Tibial artery (tissue), 4 donors: ENCODE results near the gene TBC1D10A.

Experiments used
- DNase-seq, 2 donors: peaks; one replicate each; pipeline ENCODE4 v3.0.0-alpha.2; 2019
- H3K27ac ChIP-seq, 2 donors: fragments of 200-600 bp; sonication (generic) in 1 of 2; 1 replicate in 1 of 2; 2 replicates in 1 of 2; pipeline ENCODE4 v1.5.1; 2018 to 2019; ENCODE audit warnings: mild to moderate bottlenecking in 1 of 2
- H3K27me3 ChIP-seq, 2 donors: fragments of 200-600 bp; sonication (generic) in 1 of 2; one replicate each; pipeline versions ENCODE4 v1.5.1 to v1.6.0; 2016 to 2019
- H3K36me3 ChIP-seq, 3 donors: fragments of 200-600 bp; sonication (generic) in 2 of 3; one replicate each; pipeline ENCODE4 v1.5.1; 2016 to 2019; ENCODE audit warnings: mild to moderate bottlenecking in 2 of 3
- H3K4me1 ChIP-seq, 4 donors: fragments of 200-600 bp; sonication (generic) in 2 of 4; 1 replicate in 3 of 4; 2 replicates in 1 of 4; pipeline ENCODE4 v1.5.1; 2016 to 2019
- H3K4me3 ChIP-seq, 2 donors: fragments of 200-600 bp; sonication (generic) in 1 of 2; 1 replicate in 1 of 2; 2 replicates in 1 of 2; pipeline ENCODE4 v1.5.1; 2018 to 2019; ENCODE audit warnings: mild to moderate bottlenecking in 2 of 2
- H3K9me3 ChIP-seq, 3 donors: fragments of 200-600 bp; sonication (generic) in 1 of 3; one replicate each; pipeline ENCODE4 v1.5.1; 2016 to 2019
- intact Hi-C: fragments of 100-400 bp; cut with DNase I; formaldehyde crosslinking; loops from one replicate; pipeline ENCODE4 v1.15.0; 2023; ENCODE audit warnings: low total_unique reads
- TF ChIP-seq, protein P1 (sequence below), 2 experiments: fragments of 200-600 bp in 1 of 2; fragments of 450-650 bp in 1 of 2; IDR thresholded peaks; one replicate each; pipeline ENCODE4 v1.5.1; 2017 to 2019; ENCODE audit warnings: antibody characterized with exemption in 2 of 2, mild to moderate bottlenecking in 1 of 2, moderate library complexity in 1 of 2

TBC1D10A gene

GRCh38 chr22:30292069-30292970 lies 34.4 kb downstream of the TBC1D10A start:
- Histone ChIP-seq H3K27ac (peak overlapping the region; percentile 89 to 99), H3K9me3 (no peaks in the 10 kb centered on the region), H3K4me3 (no peak overlapping the region), H3K4me1 (peaks cover 17 to 60% (median 31%) of the 10 kb centered on the region in 4 donors), H3K36me3 (peaks cover 37 to 60% (median 60%) of the 10 kb centered on the region in 3 donors), H3K27me3 (no peaks in the 10 kb centered on the region)
- DNase-seq, result no peak
- TF ChIP-seq, protein P1, sequence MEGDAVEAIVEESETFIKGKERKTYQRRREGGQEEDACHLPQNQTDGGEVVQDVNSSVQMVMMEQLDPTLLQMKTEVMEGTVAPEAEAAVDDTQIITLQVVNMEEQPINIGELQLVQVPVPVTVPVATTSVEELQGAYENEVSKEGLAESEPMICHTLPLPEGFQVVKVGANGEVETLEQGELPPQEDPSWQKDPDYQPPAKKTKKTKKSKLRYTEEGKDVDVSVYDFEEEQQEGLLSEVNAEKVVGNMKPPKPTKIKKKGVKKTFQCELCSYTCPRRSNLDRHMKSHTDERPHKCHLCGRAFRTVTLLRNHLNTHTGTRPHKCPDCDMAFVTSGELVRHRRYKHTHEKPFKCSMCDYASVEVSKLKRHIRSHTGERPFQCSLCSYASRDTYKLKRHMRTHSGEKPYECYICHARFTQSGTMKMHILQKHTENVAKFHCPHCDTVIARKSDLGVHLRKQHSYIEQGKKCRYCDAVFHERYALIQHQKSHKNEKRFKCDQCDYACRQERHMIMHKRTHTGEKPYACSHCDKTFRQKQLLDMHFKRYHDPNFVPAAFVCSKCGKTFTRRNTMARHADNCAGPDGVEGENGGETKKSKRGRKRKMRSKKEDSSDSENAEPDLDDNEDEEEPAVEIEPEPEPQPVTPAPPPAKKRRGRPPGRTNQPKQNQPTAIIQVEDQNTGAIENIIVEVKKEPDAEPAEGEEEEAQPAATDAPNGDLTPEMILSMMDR (IDR thresholded peaks at IDR 0.05), result no peak
- intact Hi-C loops, result no loop called here

DNA sequence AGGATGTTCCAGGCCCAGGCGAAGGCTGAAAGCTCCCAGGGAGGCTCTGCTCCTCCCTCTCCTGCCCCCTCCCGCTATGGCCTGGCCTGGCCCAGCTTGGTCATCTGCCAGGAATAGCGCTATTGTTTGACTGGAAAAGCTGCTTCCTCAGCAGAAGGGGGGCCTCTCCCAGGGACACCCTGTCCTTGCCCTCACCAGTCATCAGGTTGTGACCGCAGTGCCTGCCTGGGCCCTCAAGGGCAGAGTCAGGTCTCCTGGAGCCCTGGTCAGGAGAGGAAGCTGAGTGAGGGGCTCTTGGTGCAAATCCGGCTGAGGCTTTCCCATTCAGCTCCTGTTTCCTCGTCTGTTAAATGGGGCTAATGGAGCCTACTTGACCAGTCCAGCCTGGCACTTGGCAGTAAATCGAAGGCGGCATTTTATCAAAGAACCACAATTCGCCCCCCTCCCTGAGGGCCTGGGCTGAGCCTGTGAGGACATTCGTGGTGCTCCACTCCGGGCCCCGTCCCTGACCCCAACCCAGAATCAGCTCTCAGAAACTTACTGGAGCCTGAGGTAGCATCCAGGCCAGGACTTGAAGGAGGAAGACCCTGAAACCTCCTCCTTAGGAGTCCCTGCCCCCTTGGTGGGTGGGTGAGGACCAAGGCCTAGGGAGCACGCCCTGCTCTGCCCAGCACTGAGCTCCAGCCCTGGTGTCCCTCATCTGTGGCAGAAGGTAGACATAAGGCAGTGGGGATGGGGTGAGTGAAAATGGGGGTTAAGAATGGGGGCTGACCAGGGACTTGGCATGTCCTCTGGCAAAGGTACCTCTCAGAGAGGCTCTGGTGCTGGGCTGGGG lies 35.5 kb downstream of the TBC1D10A start:
- intact Hi-C loops, result no loop called here

GRCh38 chr22:30290342-30291057 lies 36.2 kb downstream of the TBC1D10A start:
- intact Hi-C loops, result no loop called here
- DNase-seq, result peak in 1 of 2 donors; percentile 57
- H3K27ac ChIP-seq, result peak overlapping the region; percentile 89 to 99
- TF ChIP-seq, protein P1 (IDR thresholded peaks at IDR 0.05), result no peak
- H3K27me3 ChIP-seq, result no peaks in the 10 kb centered on the region
- H3K4me1 ChIP-seq, result peaks cover 17 to 53% (median 31%) of the 10 kb centered on the region in 4 donors
- H3K9me3 ChIP-seq, result no peaks in the 10 kb centered on the region
- peak overlapping the region; percentile 76 to 99 for H3K4me3 ChIP-seq
- peaks cover 27 to 57% (median 55%) of the 10 kb centered on the region in 3 donors for H3K36me3 ChIP-seq

More for the DNA sequence above, 35.5 kb downstream of the TBC1D10A start:
- H3K27ac ChIP-seq, result peak overlapping the region; percentile 89 to 99
- H3K4me1 ChIP-seq, result peaks cover 17 to 57% (median 31%) of the 10 kb centered on the region in 4 donors
- TF ChIP-seq, protein P1 (IDR thresholded peaks at IDR 0.05), result no peak
- no peaks in the 10 kb centered on the region for H3K27me3 ChIP-seq
- H3K9me3 ChIP-seq, result no peaks in the 10 kb centered on the region
- peak; percentile 89 to 94 for DNase-seq
- peaks cover 27 to 58% (median 55%) of the 10 kb centered on the region in 3 donors for H3K36me3 ChIP-seq
- no peak overlapping the region for H3K4me3 ChIP-seq

DNA sequence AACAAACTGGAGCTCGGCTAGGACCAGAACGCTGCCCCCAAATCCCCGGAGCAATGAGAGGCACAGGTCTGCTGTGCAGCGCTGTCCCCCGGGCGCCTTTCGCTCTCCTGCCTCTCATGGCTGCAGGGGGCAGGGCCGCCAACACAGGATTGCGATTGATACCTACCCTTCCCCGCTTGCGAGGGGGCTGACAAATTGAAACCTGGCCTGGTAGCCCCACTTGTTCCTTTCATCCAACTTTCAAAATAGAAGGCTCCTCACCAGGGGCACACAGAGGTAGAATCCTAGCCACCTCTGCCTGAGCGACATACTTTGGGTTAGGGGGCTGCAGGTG lies 36.8 kb downstream of the TBC1D10A start:
- Histone ChIP-seq H3K27me3 (no peaks in the 10 kb centered on the region), H3K9me3 (no peaks in the 10 kb centered on the region), H3K4me3 (peak overlapping the region; percentile 76 to 99), H3K36me3 (peaks cover 27 to 57% (median 55%) of the 10 kb centered on the region in 3 donors), H3K4me1 (peaks cover 17 to 52% (median 31%) of the 10 kb centered on the region in 4 donors), H3K27ac (peak overlapping the region; percentile 89 to 99)
- peak in 1 of 2 donors; percentile 80 for DNase-seq
- TF ChIP-seq, protein P1 (IDR thresholded peaks at IDR 0.05), result peak in 1 of 2 experiments; percentile 16
- intact Hi-C loops, result loop anchor here (2.0 kb wide), 2 partner anchors 37 to 67 kb away; partner anchors contain the start of genes CCDC157, SF3A1 and TBC1D10A
